Measurements from ENCODE around the gene UBE2V1.

GRCh38 chr20:50099113-50099512, 13.8 kb downstream of the UBE2V1 start:
- TF ChIP-seq, protein P1, sequence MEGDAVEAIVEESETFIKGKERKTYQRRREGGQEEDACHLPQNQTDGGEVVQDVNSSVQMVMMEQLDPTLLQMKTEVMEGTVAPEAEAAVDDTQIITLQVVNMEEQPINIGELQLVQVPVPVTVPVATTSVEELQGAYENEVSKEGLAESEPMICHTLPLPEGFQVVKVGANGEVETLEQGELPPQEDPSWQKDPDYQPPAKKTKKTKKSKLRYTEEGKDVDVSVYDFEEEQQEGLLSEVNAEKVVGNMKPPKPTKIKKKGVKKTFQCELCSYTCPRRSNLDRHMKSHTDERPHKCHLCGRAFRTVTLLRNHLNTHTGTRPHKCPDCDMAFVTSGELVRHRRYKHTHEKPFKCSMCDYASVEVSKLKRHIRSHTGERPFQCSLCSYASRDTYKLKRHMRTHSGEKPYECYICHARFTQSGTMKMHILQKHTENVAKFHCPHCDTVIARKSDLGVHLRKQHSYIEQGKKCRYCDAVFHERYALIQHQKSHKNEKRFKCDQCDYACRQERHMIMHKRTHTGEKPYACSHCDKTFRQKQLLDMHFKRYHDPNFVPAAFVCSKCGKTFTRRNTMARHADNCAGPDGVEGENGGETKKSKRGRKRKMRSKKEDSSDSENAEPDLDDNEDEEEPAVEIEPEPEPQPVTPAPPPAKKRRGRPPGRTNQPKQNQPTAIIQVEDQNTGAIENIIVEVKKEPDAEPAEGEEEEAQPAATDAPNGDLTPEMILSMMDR (conservative IDR thresholded peaks at IDR 0.05; ENCODE audit: low read length) = no peak
- no peak for TF ChIP-seq EZH2phosphoT487 (IDR thresholded peaks at IDR 0.05; ENCODE audit: borderline replicate concordance)
